ENCODE measurements around the gene PTPA.

The PTPA gene

GRCh38 chr9:129137292-129138143 lies 26.3 kb downstream of the PTPA start:
- Mint-ChIP-seq H3K4me3 (no peak overlapping the region), H3K27me3 (no peaks in the 10 kb centered on the region), H3K27ac (peak overlapping the region in 1 of 2 donors; percentile 42)

GRCh38 chr9:129138144-129138462 lies 26.9 kb downstream of the PTPA start:
- Mint-ChIP-seq H3K27ac (no peak overlapping the region), H3K27me3 (no peaks in the 10 kb centered on the region), H3K4me1 (peaks cover 44% of the 10 kb centered on the region), H3K4me3 (no peak overlapping the region), H3K9me3 (no peaks in the 10 kb centered on the region)
- ATAC-seq (no peak), DNase-seq (no peak)

More at GRCh38 chr9:129137292-129138143, 26.3 kb downstream of the PTPA start:
- DNase-seq (no peak), ATAC-seq (no peak)
- peaks cover 38% of the 10 kb centered on the region for H3K4me1 Mint-ChIP-seq
- H3K9me3 Mint-ChIP-seq: no peaks in the 10 kb centered on the region

GRCh38 chr9:129138476-129139232 lies 27.4 kb downstream of the PTPA start:
- no peak overlapping the region for H3K27ac Mint-ChIP-seq
- no peak for ATAC-seq
- H3K4me3 Mint-ChIP-seq: peak overlapping the region in 1 of 2 donors; percentile 90
- DNase-seq: peak in 1 of 2 donors; percentile 5
- H3K9me3 Mint-ChIP-seq: no peaks in the 10 kb centered on the region
- no peaks in the 10 kb centered on the region for H3K27me3 Mint-ChIP-seq
- peaks cover 48% of the 10 kb centered on the region for H3K4me1 Mint-ChIP-seq

GRCh38 chr9:129139233-129139992 lies 28.2 kb downstream of the PTPA start:
- Mint-ChIP-seq H3K4me1 (peaks cover 55% of the 10 kb centered on the region), H3K27me3 (no peaks in the 10 kb centered on the region), H3K9me3 (no peaks in the 10 kb centered on the region), H3K27ac (peak overlapping the region; percentile 92 to 95), H3K4me3 (peak overlapping the region; percentile 81 to 90)
- DNase-seq: peak; percentile 75 to 77
- ATAC-seq: peak; percentile 65

- ATAC-seq (peak; percentile 94), DNase-seq (peak; percentile 75 to 87)
- H3K4me1 Mint-ChIP-seq: peaks cover 55% of the 10 kb centered on the region
- no peaks in the 10 kb centered on the region for H3K9me3 Mint-ChIP-seq
- no peaks in the 10 kb centered on the region for H3K27me3 Mint-ChIP-seq
- H3K4me3 Mint-ChIP-seq: peak overlapping the region; percentile 81 to 90
- H3K27ac Mint-ChIP-seq: peak overlapping the region; percentile 92 to 95
Measured at GRCh38 chr9:129139993-129140396, 28.8 kb downstream of the PTPA start.

GRCh38 chr9:129140397-129141065 lies 29.3 kb downstream of the PTPA start:
- no peaks in the 10 kb centered on the region for H3K27me3 Mint-ChIP-seq
- peak overlapping the region; percentile 81 to 90 for H3K4me3 Mint-ChIP-seq
- H3K27ac Mint-ChIP-seq: peak overlapping the region; percentile 92 to 95
- H3K9me3 Mint-ChIP-seq: no peaks in the 10 kb centered on the region
- DNase-seq: peak in 1 of 2 donors; percentile 29
- peak; percentile 45 for ATAC-seq
- peaks cover 55% of the 10 kb centered on the region for H3K4me1 Mint-ChIP-seq

- H3K9me3 Mint-ChIP-seq: no peaks in the 10 kb centered on the region
- ATAC-seq (no peak), DNase-seq (no peak)
- peak overlapping the region; percentile 81 to 90 for H3K4me3 Mint-ChIP-seq
- H3K27ac Mint-ChIP-seq: peak overlapping the region; percentile 92 to 95
- no peaks in the 10 kb centered on the region for H3K27me3 Mint-ChIP-seq
- peaks cover 55% of the 10 kb centered on the region for H3K4me1 Mint-ChIP-seq
Measured at GRCh38 chr9:129141066-129142041, 30.1 kb downstream of the PTPA start.

GRCh38 chr9:129142138-129142935 lies 31.1 kb downstream of the PTPA start:
- H3K4me3 Mint-ChIP-seq: peak overlapping the region in 1 of 2 donors; percentile 90
- no peaks in the 10 kb centered on the region for H3K9me3 Mint-ChIP-seq
- DNase-seq: peak in 1 of 2 donors; percentile 15
- H3K4me1 Mint-ChIP-seq: peaks cover 55% of the 10 kb centered on the region
- no peak for ATAC-seq
- no peak overlapping the region for H3K27ac Mint-ChIP-seq
- H3K27me3 Mint-ChIP-seq: no peaks in the 10 kb centered on the region

GRCh38 chr9:129143031-129143927 lies 32.1 kb downstream of the PTPA start:
- H3K27ac Mint-ChIP-seq: peak overlapping the region in 1 of 2 donors; percentile 42
- H3K4me3 Mint-ChIP-seq: no peak overlapping the region
- peak; percentile 61 to 66 for DNase-seq
- H3K9me3 Mint-ChIP-seq: no peaks in the 10 kb centered on the region
- ATAC-seq: no peak
- H3K27me3 Mint-ChIP-seq: no peaks in the 10 kb centered on the region
- H3K4me1 Mint-ChIP-seq: peaks cover 55% of the 10 kb centered on the region

GRCh38 chr9:129145316-129145715 lies 34.1 kb downstream of the PTPA start:
- Mint-ChIP-seq H3K4me3 (no peak overlapping the region), H3K27ac (peak overlapping the region in 1 of 2 donors; percentile 59), H3K9me3 (no peaks in the 10 kb centered on the region), H3K27me3 (no peaks in the 10 kb centered on the region), H3K4me1 (peaks cover 44% of the 10 kb centered on the region)
- DNase-seq (no peak), ATAC-seq (no peak)

- Mint-ChIP-seq H3K9me3 (no peaks in the 10 kb centered on the region), H3K27ac (no peak overlapping the region), H3K4me3 (no peak overlapping the region), H3K27me3 (no peaks in the 10 kb centered on the region), H3K4me1 (peaks cover 38% of the 10 kb centered on the region)
- no peak for DNase-seq
- no peak for ATAC-seq
Measured at GRCh38 chr9:129145841-129146292, 34.7 kb downstream of the PTPA start.

GRCh38 chr9:129146441-129146941 lies 35.3 kb downstream of the PTPA start:
- Mint-ChIP-seq H3K9me3 (no peaks in the 10 kb centered on the region), H3K27me3 (no peaks in the 10 kb centered on the region), H3K27ac (peak overlapping the region in 1 of 2 donors; percentile 75), H3K4me3 (no peak overlapping the region), H3K4me1 (peaks cover 32% of the 10 kb centered on the region)
- DNase-seq (no peak), ATAC-seq (no peak)
